Immature natural killer cell (primary cell): ENCODE measurements around the gene ZNF648. TPM values are rescaled to one million over a fixed set of nuclear protein-coding genes. Genes with fewer than 3 reads are reported as not detected.
A peak's percentile ranks its signal among the peaks of the same experiment; 100 is the strongest.
"Not testable (repeated sequence)": the region's sequence is repeated elsewhere in the genome, so short reads cannot be mapped to it uniquely, and the experiment has no call there.

Experiments used
- DNase-seq, 3 donors: peaks; one replicate each; pipeline ENCODE4 v3.0.0; 2022; ENCODE audit warnings: mixed read lengths in 1 of 3
- H3K27ac Mint-ChIP-seq, 6 donors: one replicate each; pipeline ENCODE4 v1.8.0; 2020; ENCODE audit warnings: mixed read lengths in 6 of 6, mild to moderate bottlenecking in 5 of 6, inconsistent platforms in 4 of 6, moderate library complexity in 3 of 6
- H3K27me3 Mint-ChIP-seq, 3 donors: one replicate each; pipeline ENCODE4 v1.8.0; 2020 to 2021; ENCODE audit warnings: low read depth in 3 of 3, mild to moderate bottlenecking in 3 of 3, mixed read lengths in 3 of 3, moderate library complexity in 3 of 3, inconsistent platforms in 1 of 3
- H3K36me3 Mint-ChIP-seq, 3 donors: one replicate each; pipeline ENCODE4 v1.8.0; 2020; ENCODE audit warnings: mixed read lengths in 3 of 3, inconsistent platforms in 2 of 3, mild to moderate bottlenecking in 2 of 3
- H3K4me1 Mint-ChIP-seq, 2 donors: one replicate each; pipeline ENCODE4 v1.8.0; 2020; ENCODE audit warnings: inconsistent platforms in 2 of 2, mild to moderate bottlenecking in 2 of 2, mixed read lengths in 2 of 2, moderate library complexity in 1 of 2
- H3K4me3 Mint-ChIP-seq, 5 donors: one replicate each; pipeline ENCODE4 v1.8.0; 2020; ENCODE audit warnings: mild to moderate bottlenecking in 5 of 5, mixed read lengths in 5 of 5, inconsistent platforms in 3 of 5, moderate library complexity in 3 of 5
- H3K9me3 Mint-ChIP-seq, 6 donors: one replicate each; pipeline ENCODE4 v1.8.0; 2020; ENCODE audit warnings: mild to moderate bottlenecking in 6 of 6, mixed read lengths in 6 of 6, inconsistent platforms in 4 of 6, moderate library complexity in 3 of 6
- polyA plus RNA-seq, 3 donors: library from polyadenylated mRNA; unstranded; fragments of 300-500 nt; fragmentation: Illumina TruSeq; gene quantifications; one replicate each; pipeline ENCODE4 v1.2.3, GENCODE V29; 2021

Gene ZNF648
- polyA plus RNA-seq, 3 donors from 2014 or later, result not detected

DNA sequence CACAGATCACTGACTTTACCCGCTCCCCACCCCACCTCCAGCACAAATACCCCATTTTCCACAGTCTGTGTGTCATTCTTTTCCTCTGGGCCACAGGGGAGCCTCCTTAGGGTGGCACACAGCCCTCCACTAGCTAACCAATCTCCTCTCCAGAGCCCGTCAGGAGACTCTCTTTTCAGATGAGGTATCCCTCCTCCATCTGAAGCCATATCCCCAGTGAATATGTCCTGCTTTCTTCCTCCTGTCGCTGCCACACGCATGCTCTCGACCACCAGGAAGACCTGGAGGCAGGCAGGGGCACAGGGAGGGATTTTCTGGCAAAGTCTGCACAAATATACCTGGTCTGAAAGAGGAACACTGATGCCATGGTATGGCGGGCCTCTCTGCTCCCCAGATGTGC, 635 bp downstream of the ZNF648 start:
- H3K27ac Mint-ChIP-seq, result no peak overlapping the region
- H3K4me1 Mint-ChIP-seq, result no peaks in the 10 kb centered on the region
- no peak for DNase-seq
- no peaks in the 10 kb centered on the region for H3K9me3 Mint-ChIP-seq
- peaks cover 5 to 19% (median 10%) of the 10 kb centered on the region in 3 donors for H3K27me3 Mint-ChIP-seq
- H3K4me3 Mint-ChIP-seq, result no peak overlapping the region
- no peaks in the 10 kb centered on the region for H3K36me3 Mint-ChIP-seq

DNA sequence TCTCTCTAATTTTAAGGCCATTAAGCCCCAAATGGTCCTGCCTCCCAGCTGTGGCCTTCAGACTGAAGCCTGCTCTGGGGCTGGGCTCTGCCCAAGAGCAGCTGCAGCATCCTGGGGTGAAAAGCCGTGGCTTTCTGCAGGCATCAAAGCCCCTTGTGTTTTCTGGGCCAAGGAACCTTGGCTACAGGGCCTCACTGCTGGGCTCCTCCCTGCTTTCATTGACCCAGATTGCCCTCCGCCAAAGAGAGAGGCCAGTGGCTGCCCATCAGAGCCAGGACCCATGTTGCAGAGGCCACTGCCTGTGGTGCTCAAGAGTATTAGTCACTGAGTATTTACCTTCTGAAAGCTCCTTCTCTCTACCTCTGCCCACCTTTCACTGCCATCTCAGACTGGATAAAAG, 1.6 kb downstream of the ZNF648 start:
- Mint-ChIP-seq H3K36me3 (no peaks in the 10 kb centered on the region), H3K9me3 (no peaks in the 10 kb centered on the region), H3K4me1 (no peaks in the 10 kb centered on the region)

DNA sequence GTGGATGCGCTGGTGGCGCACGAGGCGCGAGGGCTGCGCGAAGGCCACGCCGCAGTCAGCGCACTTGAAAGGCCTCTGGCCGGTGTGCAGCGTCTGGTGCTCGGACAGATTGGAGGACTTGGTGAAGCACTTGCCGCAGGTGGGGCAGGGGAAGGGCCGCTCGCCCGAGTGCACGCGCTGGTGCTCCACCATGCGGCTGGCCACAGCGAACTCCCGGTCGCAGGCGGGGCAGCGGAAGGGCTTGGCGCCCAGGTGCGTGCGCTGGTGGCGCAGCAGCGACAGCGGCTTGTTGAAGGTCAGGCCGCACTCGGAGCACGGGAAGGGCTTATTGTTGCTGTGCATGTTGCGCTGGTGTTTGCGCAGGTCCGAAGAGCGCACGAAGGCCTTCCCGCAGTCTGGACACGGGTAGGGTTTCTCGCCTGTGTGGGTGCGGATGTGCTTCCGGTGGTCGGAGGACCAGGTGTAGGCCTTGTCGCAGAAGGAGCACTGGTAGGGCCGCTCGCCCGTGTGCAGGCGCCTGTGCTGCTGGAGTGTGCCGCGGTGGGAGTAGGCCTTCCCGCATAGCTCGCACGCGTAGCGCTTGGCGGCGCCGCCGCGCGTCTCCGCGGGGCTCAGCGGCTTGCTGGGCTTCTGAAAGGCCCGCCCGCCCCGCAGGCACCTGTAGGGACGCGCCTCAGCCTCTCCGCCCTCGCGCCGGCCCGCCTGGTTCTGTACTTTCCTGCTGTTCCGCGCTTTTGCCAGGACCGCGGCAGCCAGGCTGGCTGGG, 4.7 kb downstream of the ZNF648 start:
- H3K4me1 Mint-ChIP-seq, result no peaks in the 10 kb centered on the region
- DNase-seq, result no peak
- no peak overlapping the region for H3K4me3 Mint-ChIP-seq
- H3K9me3 Mint-ChIP-seq, result no peaks in the 10 kb centered on the region
- H3K27ac Mint-ChIP-seq, result no peak overlapping the region
- H3K27me3 Mint-ChIP-seq, result peaks cover 1 to 7% (median 6%) of the 10 kb centered on the region in 3 donors
- H3K36me3 Mint-ChIP-seq, result no peaks in the 10 kb centered on the region

More for the DNA sequence above, 1.6 kb downstream of the ZNF648 start:
- Mint-ChIP-seq H3K27me3 (peaks cover 5 to 19% (median 7%) of the 10 kb centered on the region in 3 donors), H3K27ac (no peak overlapping the region), H3K4me3 (no peak overlapping the region)
- DNase-seq, result no peak

DNA sequence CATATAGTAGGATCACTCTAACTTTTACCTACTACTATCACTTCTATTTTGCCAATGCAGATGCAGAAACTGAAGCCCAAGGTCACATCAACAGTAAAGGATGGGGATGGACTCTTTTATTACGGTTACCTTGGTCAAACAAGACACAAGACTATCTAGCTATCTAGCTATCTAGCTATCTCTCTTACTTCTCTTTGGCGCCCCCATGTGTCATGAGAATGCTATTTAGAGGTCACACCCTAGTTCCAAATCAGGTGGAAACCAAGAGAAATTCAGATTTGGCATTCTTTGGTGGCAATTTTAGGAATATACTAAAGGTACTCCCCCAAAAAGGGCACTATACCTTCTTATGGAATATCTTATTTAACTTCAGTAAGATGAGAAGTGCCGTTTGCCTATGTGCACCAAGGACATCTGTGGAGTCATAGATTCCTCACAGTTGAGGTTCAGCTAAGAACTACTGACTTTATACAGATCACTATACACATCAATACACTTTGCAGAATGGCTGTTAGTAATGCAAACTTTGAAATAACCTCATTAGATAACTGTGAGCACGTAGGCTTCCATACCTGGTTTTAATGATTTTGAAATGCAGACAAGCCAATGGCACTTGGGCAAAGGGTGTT, 6.7 kb downstream of the ZNF648 start:
- H3K36me3 Mint-ChIP-seq, result no peaks in the 10 kb centered on the region
- no peaks in the 10 kb centered on the region for H3K4me1 Mint-ChIP-seq
- H3K27ac Mint-ChIP-seq, result no peak overlapping the region
- peaks cover 1 to 7% (median 7%) of the 10 kb centered on the region in 3 donors for H3K27me3 Mint-ChIP-seq
- H3K9me3 Mint-ChIP-seq, result peaks cover 0 to 2% (median 0%) of the 10 kb centered on the region in 6 donors
- no peak overlapping the region for H3K4me3 Mint-ChIP-seq
- DNase-seq, result peak; percentile 13 to 43 (median 16)

DNA sequence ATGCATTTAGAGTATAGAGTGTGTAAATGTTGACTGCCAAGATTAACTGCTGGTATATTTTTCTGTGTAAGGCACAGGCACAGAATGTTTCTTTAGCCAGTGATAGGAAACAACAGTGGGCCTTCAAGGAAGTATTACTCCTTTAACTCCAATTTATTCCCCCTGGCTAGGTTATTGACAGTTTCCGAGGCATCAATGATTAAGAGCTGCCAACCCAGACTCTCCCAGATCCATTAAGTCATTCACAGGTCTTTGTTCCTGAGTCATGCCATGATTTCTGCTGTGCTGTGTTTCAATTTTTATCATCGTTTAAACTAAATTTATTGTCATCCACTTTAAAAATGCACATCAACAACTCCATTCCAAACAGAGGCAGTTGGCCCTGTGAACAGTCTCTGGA, 9.2 kb downstream of the ZNF648 start:
- Mint-ChIP-seq H3K27ac (no peak overlapping the region), H3K36me3 (no peaks in the 10 kb centered on the region), H3K9me3 (peaks cover 0 to 2% (median 0%) of the 10 kb centered on the region in 6 donors), H3K27me3 (peaks cover 1 to 7% (median 7%) of the 10 kb centered on the region in 3 donors), H3K4me1 (no peaks in the 10 kb centered on the region), H3K4me3 (no peak overlapping the region)
- no peak for DNase-seq

DNA sequence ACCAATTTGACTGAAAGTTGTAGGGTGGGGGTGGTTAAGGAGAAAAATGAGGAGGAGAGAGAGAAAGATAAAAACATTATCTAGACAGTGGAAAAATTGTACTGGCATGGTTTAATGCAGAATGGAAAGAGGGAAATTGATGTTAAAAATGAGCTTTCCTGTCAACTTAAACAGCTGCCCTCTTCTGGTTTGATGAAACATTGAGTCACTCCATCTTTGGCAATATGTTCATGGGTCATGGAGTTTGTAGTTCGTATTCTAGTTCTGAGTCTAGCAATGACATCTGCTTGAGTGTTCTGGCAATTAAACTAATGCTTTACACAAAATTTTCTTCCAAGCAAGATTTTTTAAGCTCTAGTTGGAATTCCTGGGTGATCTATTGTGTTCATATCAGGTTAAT, 9.6 kb downstream of the ZNF648 start:
- no peak for DNase-seq
- no peaks in the 10 kb centered on the region for H3K4me1 Mint-ChIP-seq
- H3K27me3 Mint-ChIP-seq, result peaks cover 0 to 7% (median 4%) of the 10 kb centered on the region in 3 donors
- no peak overlapping the region for H3K4me3 Mint-ChIP-seq
- H3K36me3 Mint-ChIP-seq, result no peaks in the 10 kb centered on the region
- peaks cover 0 to 2% (median under 1%) of the 10 kb centered on the region in 6 donors for H3K9me3 Mint-ChIP-seq
- H3K27ac Mint-ChIP-seq, result no peak overlapping the region

DNA sequence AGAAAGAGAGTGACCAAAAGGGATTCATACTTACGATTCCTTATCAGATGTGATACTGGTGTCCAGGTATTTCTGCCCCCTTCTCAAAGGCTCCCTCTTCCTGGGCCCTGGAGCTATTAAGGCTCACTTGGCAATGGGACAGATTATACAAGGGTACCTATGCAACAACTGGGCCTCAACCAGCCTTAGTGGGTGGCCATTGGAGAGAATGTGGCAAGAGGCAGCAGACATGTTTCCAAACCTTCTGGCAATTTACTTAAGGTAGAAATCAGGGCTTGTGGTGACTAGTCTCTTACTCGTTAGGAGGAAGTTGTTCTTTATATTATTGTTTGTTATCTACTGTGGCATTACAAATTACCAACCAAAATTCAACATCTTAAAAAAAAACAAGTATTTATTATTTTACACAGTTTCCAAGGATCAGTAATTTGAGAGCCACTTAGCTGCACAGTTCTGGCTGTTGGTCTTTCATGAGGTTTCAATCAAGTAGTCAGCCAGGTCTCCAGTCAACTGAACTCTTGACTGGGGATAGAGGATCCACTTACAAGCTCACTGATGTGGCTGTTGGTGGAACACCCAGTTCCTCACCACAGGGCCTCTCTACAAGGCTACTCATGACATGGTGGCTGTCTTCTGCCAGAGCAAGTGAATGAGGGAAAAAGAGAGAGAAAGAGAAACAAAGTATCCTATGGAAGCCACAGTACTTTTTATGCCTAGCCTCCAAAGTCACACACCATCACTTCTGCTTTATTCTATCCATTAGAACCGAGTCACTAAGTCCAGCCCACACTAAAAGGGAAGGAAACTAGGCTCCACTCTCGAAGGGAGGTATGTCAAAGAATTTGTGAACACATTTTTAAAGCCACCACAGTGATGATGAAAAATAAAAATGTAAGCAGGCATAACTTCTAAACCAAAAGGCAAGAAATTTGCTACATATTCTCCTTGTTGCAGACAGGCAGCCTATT, 10.7 kb downstream of the ZNF648 start:
- H3K36me3 Mint-ChIP-seq, result peaks cover 0 to 2% (median 0%) of the 10 kb centered on the region in 3 donors
- peaks cover 0 to 6% (median 1%) of the 10 kb centered on the region in 3 donors for H3K27me3 Mint-ChIP-seq
- no peaks in the 10 kb centered on the region for H3K4me1 Mint-ChIP-seq
- H3K4me3 Mint-ChIP-seq, result no peak overlapping the region
- no peak overlapping the region for H3K27ac Mint-ChIP-seq
- no peak for DNase-seq
- peaks cover 2 to 11% (median 5%) of the 10 kb centered on the region in 6 donors for H3K9me3 Mint-ChIP-seq

DNA sequence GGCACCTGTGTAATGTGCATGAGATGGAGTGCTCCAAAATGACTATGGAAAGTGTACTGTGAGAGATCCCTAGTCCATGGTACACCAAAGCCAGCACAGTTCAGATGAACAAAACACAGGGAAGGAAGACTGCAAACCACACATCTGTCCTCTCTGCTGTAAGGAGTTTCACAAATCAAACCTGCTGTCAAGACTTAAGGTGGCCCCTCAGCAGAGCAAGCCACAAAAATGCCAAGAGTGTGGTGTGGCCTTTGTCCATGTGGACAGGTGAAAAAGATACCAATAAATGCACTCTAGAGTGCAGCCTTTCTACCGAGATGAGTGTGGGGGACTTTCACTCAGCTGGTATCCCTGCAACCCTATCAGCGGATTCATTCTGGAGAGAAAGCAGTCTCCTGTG, 12.9 kb downstream of the ZNF648 start:
- H3K27ac Mint-ChIP-seq, result no peak overlapping the region
- peaks cover 0 to 11% (median 6%) of the 10 kb centered on the region in 3 donors for H3K27me3 Mint-ChIP-seq
- H3K4me1 Mint-ChIP-seq, result no peaks in the 10 kb centered on the region
- H3K9me3 Mint-ChIP-seq, result peaks cover 8 to 25% (median 11%) of the 10 kb centered on the region in 6 donors
- H3K4me3 Mint-ChIP-seq, result no peak overlapping the region
- no peak for DNase-seq
- peaks cover 0 to 3% (median 0%) of the 10 kb centered on the region in 3 donors for H3K36me3 Mint-ChIP-seq

DNA sequence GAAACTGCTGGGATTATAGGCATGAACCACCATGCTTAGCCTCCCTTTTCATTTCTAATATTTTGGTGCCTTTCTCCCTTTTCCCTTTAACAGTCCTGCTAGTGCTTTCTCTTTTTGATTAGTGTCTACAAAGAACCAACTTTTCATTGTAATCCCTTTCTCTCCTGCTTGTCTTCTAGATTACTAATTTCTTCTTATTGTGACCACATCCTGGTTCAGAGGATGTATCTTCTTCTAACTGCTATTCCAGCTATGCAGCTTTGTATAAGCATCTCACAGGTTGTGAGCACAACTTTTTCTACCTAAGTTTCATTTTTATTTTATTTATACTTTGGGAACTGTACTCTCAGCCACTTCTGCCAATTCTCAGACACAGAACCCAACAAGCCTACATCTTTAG, 14.7 kb downstream of the ZNF648 start:
- H3K4me3 Mint-ChIP-seq, result no peak overlapping the region

DNA sequence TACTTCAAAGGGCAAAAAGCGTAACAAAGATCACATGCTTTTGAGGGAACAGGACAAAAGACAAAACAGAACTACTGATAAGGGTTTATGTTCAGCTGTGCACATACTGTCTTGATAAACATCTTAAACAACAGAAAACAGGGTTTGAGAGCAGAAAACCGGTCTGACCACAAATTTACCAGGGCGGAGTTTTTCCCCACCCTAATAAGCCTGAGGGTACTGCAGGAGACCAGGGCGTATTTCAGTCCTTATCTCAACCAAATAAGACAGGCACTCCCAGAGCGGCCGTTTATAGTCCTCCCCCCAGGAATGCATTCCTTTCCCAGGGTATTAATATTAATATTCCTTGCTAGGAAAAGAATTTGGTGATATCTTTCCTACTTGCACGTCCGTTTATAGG, 16.0 kb downstream of the ZNF648 start:
- H3K27ac Mint-ChIP-seq, DNase-seq, H3K4me1 Mint-ChIP-seq, H3K4me3 Mint-ChIP-seq, H3K27me3 Mint-ChIP-seq, H3K36me3 Mint-ChIP-seq: not testable (repeated sequence)
- peaks cover 9 to 26% (median 17%) of the 10 kb centered on the region in 6 donors for H3K9me3 Mint-ChIP-seq

More for the DNA sequence above, 14.7 kb downstream of the ZNF648 start:
- H3K27me3 Mint-ChIP-seq, result peaks cover 0 to 11% (median 6%) of the 10 kb centered on the region in 3 donors
- no peak overlapping the region for H3K27ac Mint-ChIP-seq
- peaks cover 0 to 3% (median 0%) of the 10 kb centered on the region in 3 donors for H3K36me3 Mint-ChIP-seq
- peaks cover 8 to 26% (median 14%) of the 10 kb centered on the region in 6 donors for H3K9me3 Mint-ChIP-seq
- no peaks in the 10 kb centered on the region for H3K4me1 Mint-ChIP-seq
- DNase-seq, result no peak

DNA sequence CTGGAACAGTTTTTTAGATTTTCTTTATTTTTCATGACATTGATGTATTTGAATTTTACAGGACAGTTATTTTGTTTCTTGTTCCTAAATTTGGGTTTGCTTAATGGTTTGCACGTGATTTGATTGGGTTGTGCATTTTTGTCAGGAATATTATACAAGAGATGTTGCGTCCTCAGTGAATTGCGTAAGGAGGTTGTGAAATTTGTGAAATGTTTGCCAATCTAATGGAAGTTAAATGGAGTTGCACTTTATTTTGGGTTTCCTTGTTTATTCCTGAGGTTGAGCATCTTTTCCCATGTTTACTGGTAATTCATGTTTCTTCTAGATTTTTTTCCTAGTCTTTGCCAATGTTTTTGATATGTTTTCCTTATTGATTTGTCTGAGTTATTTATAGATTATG, 19.9 kb downstream of the ZNF648 start:
- peaks cover 17 to 56% (median 23%) of the 10 kb centered on the region in 6 donors for H3K9me3 Mint-ChIP-seq
- no peak overlapping the region for H3K4me3 Mint-ChIP-seq
- peaks cover 5 to 10% (median 10%) of the 10 kb centered on the region in 3 donors for H3K27me3 Mint-ChIP-seq
- no peak overlapping the region for H3K27ac Mint-ChIP-seq
- no peak for DNase-seq
- H3K4me1 Mint-ChIP-seq, result no peaks in the 10 kb centered on the region
- H3K36me3 Mint-ChIP-seq, result peaks cover 4 to 11% (median 9%) of the 10 kb centered on the region in 3 donors

DNA sequence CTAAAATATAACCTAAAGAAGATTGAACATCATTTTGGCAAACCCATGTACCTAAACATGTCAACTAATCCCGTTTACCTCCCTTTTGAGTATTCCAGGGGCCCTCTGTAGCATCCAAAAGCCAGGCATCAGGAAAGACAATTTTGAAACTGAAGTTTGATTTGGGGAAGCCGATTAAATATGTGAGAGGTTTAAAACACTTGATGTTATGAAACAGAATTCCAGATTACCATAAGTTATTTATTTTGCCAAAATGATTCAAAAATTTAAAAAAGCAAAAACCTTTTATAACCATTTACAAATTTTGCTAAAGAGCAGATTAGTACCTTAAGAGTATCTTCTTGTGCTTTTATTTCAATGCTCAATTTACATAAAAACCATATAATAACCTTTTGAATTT, 23.3 kb downstream of the ZNF648 start:
- Mint-ChIP-seq H3K36me3 (peaks cover 4 to 11% (median 6%) of the 10 kb centered on the region in 3 donors), H3K4me3 (no peak overlapping the region), H3K27ac (no peak overlapping the region), H3K27me3 (peaks cover 4 to 5% (median 5%) of the 10 kb centered on the region in 3 donors), H3K4me1 (no peaks in the 10 kb centered on the region), H3K9me3 (peaks cover 9 to 44% (median 18%) of the 10 kb centered on the region in 6 donors)
- DNase-seq, result no peak

DNA sequence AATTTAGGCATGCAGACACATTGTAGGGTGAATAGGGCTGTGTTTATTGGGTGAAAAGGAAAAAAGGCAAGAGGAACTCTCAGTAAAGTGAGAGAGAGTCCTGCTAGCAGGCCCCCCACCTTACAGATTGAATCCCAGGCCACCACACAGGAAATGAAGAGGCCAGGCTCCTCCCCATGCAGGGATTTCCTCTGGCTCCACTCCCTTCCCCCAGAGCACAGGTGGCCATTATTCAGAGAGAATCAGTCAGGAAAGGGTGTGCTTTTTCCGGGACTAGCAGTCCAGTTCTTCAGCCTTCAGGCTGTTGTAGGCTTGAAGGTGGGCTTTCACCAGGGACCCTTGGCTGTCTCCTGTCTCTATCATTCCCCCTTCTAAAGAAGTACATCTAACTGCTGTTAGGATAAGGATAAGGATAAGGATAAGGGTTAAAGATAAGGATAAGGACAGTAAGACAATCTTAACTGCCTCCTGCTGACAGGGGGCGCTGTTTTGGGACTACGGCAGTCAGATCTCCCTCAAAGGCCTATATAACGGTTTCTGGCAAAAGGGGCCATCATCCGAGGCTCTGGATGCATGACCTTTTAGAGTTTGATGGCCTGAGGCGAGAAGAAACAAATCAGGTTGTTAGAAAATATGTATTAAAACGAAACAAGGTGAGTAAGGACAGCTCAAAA, 26.3 kb downstream of the ZNF648 start:
- Mint-ChIP-seq H3K4me1 (peaks cover 2 to 11% of the 10 kb centered on the region in 2 donors), H3K36me3 (peaks cover 2 to 9% (median 6%) of the 10 kb centered on the region in 3 donors), H3K27me3 (peaks cover 1 to 4% (median 3%) of the 10 kb centered on the region in 3 donors), H3K4me3 (no peak overlapping the region), H3K9me3 (peaks cover 8 to 41% (median 11%) of the 10 kb centered on the region in 6 donors), H3K27ac (no peak overlapping the region)
- DNase-seq, result no peak
